ENCODE data around the gene LMAN1L. TPM values are rescaled to one million over a fixed set of nuclear protein-coding genes. Genes with fewer than 3 reads are reported as not detected.

The LMAN1L gene
- total RNA-seq, 3 donors from 2014 or later: 0.15 TPM; not detected in 2

GRCh38 chr15:74798388-74799254 lies 14.0 kb upstream of the LMAN1L start:
- H3K36me3 ChIP-seq: peaks cover 12% of the 10 kb centered on the region
- no peaks in the 10 kb centered on the region for H3K27me3 ChIP-seq
- TF ChIP-seq POLR2A (IDR thresholded peaks at IDR 0.05) (no peak), POLR2AphosphoS5 (IDR thresholded peaks at IDR 0.05) (no peak), CTCF (IDR thresholded peaks at IDR 0.05) (no peak)
- intact Hi-C loops (cut with DNase I; ENCODE audit: low total_unique reads): no loop called here
- no peaks in the 10 kb centered on the region for H3K9me3 ChIP-seq
- peaks cover 4 to 19% of the 10 kb centered on the region in 2 donors for H3K4me1 ChIP-seq
- H3K4me3 ChIP-seq: no peak overlapping the region
- DNase-seq (ENCODE audit: low spot score in 2 of 2): peak in 1 of 2 donors; percentile 55
- H3K27ac ChIP-seq: peak overlapping the region; percentile 54 to 75

GRCh38 chr15:74799255-74799855 lies 13.3 kb upstream of the LMAN1L start:
- Histone ChIP-seq H3K36me3 (peaks cover 12% of the 10 kb centered on the region), H3K27ac (peak overlapping the region; percentile 54 to 75)

GRCh38 chr15:74799856-74800558 lies 12.6 kb upstream of the LMAN1L start:
- no peak overlapping the region for H3K4me3 ChIP-seq
- H3K27me3 ChIP-seq: no peaks in the 10 kb centered on the region
- no peaks in the 10 kb centered on the region for H3K9me3 ChIP-seq
- peak; percentile 62 to 64 for DNase-seq (ENCODE audit: low spot score in 2 of 2)
- TF ChIP-seq CTCF (IDR thresholded peaks at IDR 0.05): peak; percentile 89 to 97 (median 90)
- TF ChIP-seq POLR2A (IDR thresholded peaks at IDR 0.05): no peak
- TF ChIP-seq POLR2AphosphoS5 (IDR thresholded peaks at IDR 0.05): peak in 2 of 3 donors; percentile 14 to 30
- intact Hi-C loops (cut with DNase I; ENCODE audit: low total_unique reads): no loop called here
- H3K36me3 ChIP-seq: peaks cover 12% of the 10 kb centered on the region
- peak overlapping the region; percentile 54 to 75 for H3K27ac ChIP-seq
- H3K4me1 ChIP-seq: peaks cover 4 to 19% of the 10 kb centered on the region in 2 donors

More at GRCh38 chr15:74799255-74799855, 13.3 kb upstream of the LMAN1L start:
- intact Hi-C loops (cut with DNase I; ENCODE audit: low total_unique reads): no loop called here
- Histone ChIP-seq H3K4me1 (peaks cover 4 to 19% of the 10 kb centered on the region in 2 donors), H3K27me3 (no peaks in the 10 kb centered on the region), H3K9me3 (no peaks in the 10 kb centered on the region), H3K4me3 (no peak overlapping the region)
- DNase-seq (ENCODE audit: low spot score in 2 of 2): no peak
- TF ChIP-seq POLR2AphosphoS5 (IDR thresholded peaks at IDR 0.05): no peak
- no peak for TF ChIP-seq POLR2A (IDR thresholded peaks at IDR 0.05)
- TF ChIP-seq CTCF (IDR thresholded peaks at IDR 0.05): no peak

- Histone ChIP-seq H3K9me3 (no peaks in the 10 kb centered on the region), H3K4me3 (no peak overlapping the region), H3K27me3 (no peaks in the 10 kb centered on the region), H3K27ac (peak overlapping the region in 1 of 2 donors; percentile 75), H3K36me3 (peaks cover 12% of the 10 kb centered on the region), H3K4me1 (peaks cover 4 to 19% of the 10 kb centered on the region in 2 donors)
- DNase-seq (ENCODE audit: low spot score in 2 of 2): no peak
- intact Hi-C loops (cut with DNase I; ENCODE audit: low total_unique reads): no loop called here
- TF ChIP-seq CTCF (IDR thresholded peaks at IDR 0.05) (no peak), POLR2A (IDR thresholded peaks at IDR 0.05) (no peak), POLR2AphosphoS5 (IDR thresholded peaks at IDR 0.05) (no peak)
Measured at GRCh38 chr15:74800559-74801094, 12.0 kb upstream of the LMAN1L start.

Measured in breast epithelium (tissue), 4 donors.